ENCODE measurements around the gene PCDHB7.
"Not testable (repeated sequence)": the region's sequence is repeated elsewhere in the genome, so short reads cannot be mapped to it uniquely, and the experiment has no call there.

PCDHB7 gene

DNA sequence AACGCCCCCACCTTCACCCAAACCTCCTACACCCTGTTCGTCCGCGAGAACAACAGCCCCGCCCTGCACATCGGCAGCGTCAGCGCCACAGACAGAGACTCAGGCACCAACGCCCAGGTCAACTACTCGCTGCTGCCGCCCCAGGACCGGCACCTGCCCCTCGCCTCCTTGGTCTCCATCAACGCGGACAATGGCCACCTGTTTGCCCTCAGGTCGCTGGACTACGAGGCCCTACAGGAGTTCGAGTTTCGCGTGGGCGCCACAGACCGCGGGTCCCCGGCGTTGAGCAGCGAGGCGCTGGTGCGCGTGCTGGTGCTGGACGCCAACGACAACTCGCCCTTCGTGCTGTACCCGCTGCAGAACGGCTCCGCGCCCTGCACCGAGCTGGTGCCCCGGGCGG lies 52.4 kb downstream of the PCDHB7 start:
- not testable (repeated sequence) for DNase-seq (ENCODE audit: low spot score)

DNA sequence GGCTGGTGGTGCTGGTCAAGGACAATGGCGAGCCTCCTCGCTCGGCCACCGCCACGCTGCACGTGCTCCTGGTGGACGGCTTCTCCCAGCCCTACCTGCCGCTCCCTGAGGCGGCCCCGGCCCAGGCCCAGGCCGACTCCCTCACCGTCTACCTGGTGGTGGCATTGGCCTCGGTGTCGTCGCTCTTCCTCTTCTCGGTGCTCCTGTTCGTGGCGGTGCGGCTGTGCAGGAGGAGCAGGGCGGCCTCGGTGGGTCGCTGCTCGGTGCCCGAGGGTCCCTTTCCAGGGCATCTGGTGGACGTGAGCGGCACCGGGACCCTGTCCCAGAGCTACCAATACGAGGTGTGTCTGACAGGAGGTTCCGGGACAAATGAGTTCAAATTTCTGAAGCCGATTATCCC lies 53.0 kb downstream of the PCDHB7 start:
- not testable (repeated sequence) for DNase-seq (ENCODE audit: low spot score)
